Naive B cell (primary cell): ENCODE data around the gene SLFN13. TPM values are rescaled to one million over a fixed set of nuclear protein-coding genes. Genes with fewer than 3 reads are reported as not detected.

ENCODE experiments used
- ATAC-seq, 2 donors: fragments of 150-1000 bp; cut with Tn5 transposase; 2 replicates each; pipeline ENCODE4 v1.10.0; 2021; ENCODE audit warnings: low read depth in 2 of 2, mild to moderate bottlenecking in 2 of 2, moderate library complexity in 2 of 2
- DNase-seq: peaks from one replicate; pipeline ENCODE4 v3.0.0; 2022
- H3K27ac Mint-ChIP-seq, 6 donors: one replicate each; pipeline ENCODE4 v1.8.0; 2020 to 2022; ENCODE audit warnings: mild to moderate bottlenecking in 6 of 6, mixed read lengths in 6 of 6, moderate library complexity in 5 of 6, inconsistent platforms in 2 of 6
- H3K27me3 Mint-ChIP-seq, 3 donors: one replicate each; pipeline ENCODE4 v1.8.0; 2021 to 2022; ENCODE audit warnings: mixed read lengths in 3 of 3, mild to moderate bottlenecking in 1 of 3
- H3K36me3 Mint-ChIP-seq, 2 donors: one replicate each; pipeline ENCODE4 v1.8.0; 2020 to 2022; ENCODE audit warnings: mixed read lengths in 2 of 2, inconsistent platforms in 1 of 2, mild to moderate bottlenecking in 1 of 2
- H3K4me1 Mint-ChIP-seq, 3 donors: one replicate each; pipeline ENCODE4 v1.8.0; 2020 to 2022; ENCODE audit warnings: mixed read lengths in 3 of 3, inconsistent platforms in 1 of 3, mild to moderate bottlenecking in 1 of 3, moderate library complexity in 1 of 3
- H3K4me3 Mint-ChIP-seq, 8 donors: one replicate each; pipeline ENCODE4 v1.8.0; 2020 to 2022; ENCODE audit warnings: mild to moderate bottlenecking in 8 of 8, mixed read lengths in 8 of 8, moderate library complexity in 8 of 8, inconsistent platforms in 2 of 8
- H3K9me3 Mint-ChIP-seq, 7 donors: one replicate each; pipeline ENCODE4 v1.8.0; 2020 to 2022; ENCODE audit warnings: mixed read lengths in 7 of 7, mild to moderate bottlenecking in 5 of 7, inconsistent platforms in 2 of 7, moderate library complexity in 1 of 7
- polyA plus RNA-seq, 6 donors: library from polyadenylated mRNA; unstranded; fragments of 300-500 nt; fragmentation: Illumina TruSeq; gene quantifications; one replicate each; pipeline ENCODE4 v1.2.3, GENCODE V29; 2021; ENCODE audit warnings: low read depth in 6 of 6

The SLFN13 gene
- 1 to 10 TPM in 5 of 6 donors, under 1 TPM in 1; 0.54 to 5.6 (median 4.1) TPM for polyA plus RNA-seq

- Mint-ChIP-seq H3K9me3 (no peaks in the 10 kb centered on the region), H3K36me3 (no peaks in the 10 kb centered on the region), H3K27ac (peak within 1 kb of the TSS; percentile 92 to 99 (median 97)), H3K27me3 (no peaks in the 10 kb centered on the region), H3K4me1 (peaks cover 12 to 24% (median 21%) of the 10 kb centered on the region in 3 donors), H3K4me3 (peak within 1 kb of the TSS; percentile 90 to 96 (median 94))
- DNase-seq: peak; percentile 85
- ATAC-seq: peak; percentile 88 to 89
Observed at GRCh38 chr17:35448214-35448898, at the start of gene SLFN13. Gene SLFN13 (minus strand): TSS chr17:35448766. CDS start chr17:35445680, 3,086 bp downstream.

DNA sequence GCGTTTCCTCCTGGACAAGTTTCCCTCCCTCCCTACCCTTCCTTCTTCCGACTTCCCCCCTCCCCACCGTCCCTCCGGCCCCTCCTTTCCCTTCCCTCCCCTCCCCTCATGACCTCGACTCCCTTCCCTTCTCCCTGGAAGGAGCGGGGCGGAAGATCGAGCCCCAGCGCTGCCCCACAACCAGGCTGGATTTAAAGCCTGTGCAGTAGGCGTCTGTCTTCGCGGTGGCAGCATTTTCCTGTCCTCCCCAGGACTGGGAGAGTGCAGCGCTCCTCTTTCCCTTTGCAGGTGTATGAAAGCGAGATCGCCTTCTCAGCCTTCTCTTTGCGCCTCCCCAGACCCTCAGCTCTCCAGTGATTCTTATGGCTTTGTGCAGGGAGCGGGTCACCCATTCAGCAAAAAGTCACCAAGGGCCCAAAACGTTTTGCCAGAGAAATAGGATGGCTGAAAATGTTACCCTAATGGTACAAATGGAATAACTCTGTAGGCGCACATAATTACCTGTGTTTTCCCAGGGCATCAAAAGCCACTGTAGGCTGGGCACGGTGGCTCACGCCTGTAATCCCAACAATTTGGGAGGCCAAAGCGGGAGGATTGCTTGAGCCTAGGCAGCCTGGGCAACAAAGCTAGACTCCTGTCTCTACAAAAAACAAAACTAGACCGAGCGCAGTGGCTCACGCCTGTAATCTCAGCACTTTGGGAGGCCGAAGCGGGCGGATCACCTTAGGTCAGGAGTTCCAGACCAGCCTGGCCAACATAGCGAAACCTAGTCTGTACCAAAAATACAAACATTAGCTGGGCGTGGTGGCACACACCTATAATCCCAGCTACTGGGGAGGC lies 48.1 kb upstream of the SLFN13 start:
- DNase-seq: no peak

GRCh38 chr17:35493040-35493439 lies 44.5 kb upstream of the SLFN13 start:
- H3K27me3 Mint-ChIP-seq: peaks cover 82 to 98% (median 95%) of the 10 kb centered on the region in 3 donors
- peaks cover 0 to 40% (median 21%) of the 10 kb centered on the region in 7 donors for H3K9me3 Mint-ChIP-seq
- H3K4me1 Mint-ChIP-seq: peaks cover 26 to 44% (median 27%) of the 10 kb centered on the region in 3 donors
- DNase-seq (no peak), ATAC-seq (no peak)
- no peak overlapping the region for H3K27ac Mint-ChIP-seq
- peaks cover 4 to 8% of the 10 kb centered on the region in 2 donors for H3K36me3 Mint-ChIP-seq
- peak overlapping the region in 1 of 8 donors; percentile 14 for H3K4me3 Mint-ChIP-seq

More for the DNA sequence above, 48.1 kb upstream of the SLFN13 start:
- Mint-ChIP-seq H3K27me3 (peaks cover 75 to 93% (median 92%) of the 10 kb centered on the region in 3 donors), H3K4me3 (peak overlapping the region in 6 of 8 donors; percentile 32 to 87 (median 61)), H3K36me3 (peaks cover 6 to 11% of the 10 kb centered on the region in 2 donors), H3K9me3 (peaks cover 2 to 23% (median 14%) of the 10 kb centered on the region in 7 donors), H3K27ac (peak overlapping the region in 4 of 6 donors; percentile 66 to 83 (median 81)), H3K4me1 (peaks cover 10 to 24% (median 19%) of the 10 kb centered on the region in 3 donors)
- ATAC-seq: no peak

DNA sequence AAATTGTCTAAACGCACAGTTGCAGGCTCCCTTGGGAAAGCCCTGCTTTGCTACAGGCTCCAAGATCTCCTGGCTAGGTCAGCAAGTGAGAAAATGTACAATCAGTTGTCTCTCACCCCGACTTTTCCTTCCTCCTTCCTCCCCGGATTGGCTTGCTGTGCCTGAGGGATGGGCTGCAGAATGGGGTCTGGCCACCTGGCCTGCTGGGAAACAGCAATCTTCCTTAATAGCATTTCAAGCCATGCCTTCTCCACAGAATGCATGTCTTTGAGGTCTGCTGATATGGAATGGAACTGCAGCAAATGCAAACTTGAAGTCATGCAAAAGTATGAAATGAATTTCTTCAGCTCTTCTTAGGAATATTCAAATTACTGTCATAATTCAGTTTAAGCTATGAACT lies 42.9 kb upstream of the SLFN13 start:
- Mint-ChIP-seq H3K27me3 (peaks cover 81 to 92% (median 89%) of the 10 kb centered on the region in 3 donors), H3K27ac (peak overlapping the region in 1 of 6 donors; percentile 3), H3K9me3 (peaks cover 0 to 43% (median 21%) of the 10 kb centered on the region in 7 donors), H3K36me3 (peaks cover 4 to 8% of the 10 kb centered on the region in 2 donors), H3K4me3 (peak overlapping the region in 1 of 8 donors; percentile 13), H3K4me1 (peaks cover 33 to 47% (median 36%) of the 10 kb centered on the region in 3 donors)
- DNase-seq (no peak), ATAC-seq (no peak)

DNA sequence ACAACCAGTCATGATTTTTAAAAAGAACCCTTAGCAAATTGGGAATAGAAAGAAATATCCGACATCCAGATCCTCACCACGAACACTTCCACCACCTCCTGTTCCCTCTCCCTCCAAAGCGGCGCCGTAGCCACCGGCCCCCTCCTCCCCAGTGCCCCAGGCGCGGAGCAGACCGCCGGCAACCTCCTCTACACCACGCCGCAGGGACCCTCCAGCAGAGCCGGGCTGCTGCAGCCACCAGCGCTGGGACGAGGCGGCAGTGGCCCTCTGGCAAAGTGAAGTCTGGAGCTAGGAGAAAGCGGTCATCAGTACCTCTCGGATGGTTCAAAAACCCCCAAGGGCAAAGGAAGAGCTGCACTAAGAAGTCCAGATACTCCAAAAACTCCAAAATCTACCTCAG lies 41.4 kb upstream of the SLFN13 start:
- DNase-seq: no peak
- Mint-ChIP-seq H3K27ac (peak overlapping the region in 5 of 6 donors; percentile 2 to 91 (median 81)), H3K4me1 (peaks cover 29 to 37% (median 35%) of the 10 kb centered on the region in 3 donors), H3K27me3 (peaks cover 84 to 90% (median 85%) of the 10 kb centered on the region in 3 donors), H3K36me3 (peaks cover 4 to 8% of the 10 kb centered on the region in 2 donors), H3K4me3 (peak overlapping the region in 3 of 8 donors; percentile 46 to 96 (median 94)), H3K9me3 (peaks cover 0 to 40% (median 21%) of the 10 kb centered on the region in 7 donors)
- no peak for ATAC-seq

DNA sequence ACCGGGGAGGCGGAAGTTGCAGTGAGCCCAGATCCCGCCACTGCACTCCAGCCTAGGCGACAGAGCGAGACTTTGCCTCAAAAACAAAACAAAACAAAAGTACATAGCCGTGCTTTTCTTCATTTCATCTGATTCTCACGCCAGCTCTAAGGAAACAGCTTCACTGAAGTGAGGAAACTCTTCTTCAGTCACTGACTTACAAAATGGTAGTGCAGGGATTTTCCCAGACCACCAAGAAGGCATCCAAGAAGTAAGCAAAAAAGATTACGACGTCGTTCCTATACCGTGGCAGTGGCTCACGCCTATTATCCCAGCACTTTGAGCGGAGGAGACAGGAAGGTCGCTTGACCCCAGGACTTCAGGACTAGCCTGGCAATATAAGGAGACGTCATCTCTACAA lies 40.4 kb upstream of the SLFN13 start:
- Mint-ChIP-seq H3K9me3 (peaks cover 0 to 35% (median 21%) of the 10 kb centered on the region in 7 donors), H3K4me3 (peak overlapping the region in 7 of 8 donors; percentile 14 to 96 (median 87)), H3K36me3 (peaks cover 4 to 8% of the 10 kb centered on the region in 2 donors), H3K27ac (peak overlapping the region in 4 of 6 donors; percentile 78 to 95 (median 86)), H3K27me3 (peaks cover 81 to 88% (median 81%) of the 10 kb centered on the region in 3 donors), H3K4me1 (peaks cover 29 to 37% (median 35%) of the 10 kb centered on the region in 3 donors)
- no peak for DNase-seq
- ATAC-seq: no peak

GRCh38 chr17:35486920-35487732 lies 38.6 kb upstream of the SLFN13 start:
- Mint-ChIP-seq H3K4me3 (peak overlapping the region; percentile 87 to 96 (median 95)), H3K27me3 (peaks cover 68 to 84% (median 74%) of the 10 kb centered on the region in 3 donors), H3K4me1 (peaks cover 29 to 35% (median 32%) of the 10 kb centered on the region in 3 donors), H3K9me3 (peaks cover 0 to 38% (median 17%) of the 10 kb centered on the region in 7 donors), H3K27ac (peak overlapping the region in 5 of 6 donors; percentile 18 to 95 (median 81)), H3K36me3 (peaks cover 8% of the 10 kb centered on the region in 2 donors)
- ATAC-seq (peak; percentile 54 to 64), DNase-seq (peak; percentile 43)

GRCh38 chr17:35479271-35479670 lies 30.7 kb upstream of the SLFN13 start:
- Mint-ChIP-seq H3K4me3 (no peak overlapping the region), H3K27me3 (peaks cover 31 to 71% (median 58%) of the 10 kb centered on the region in 3 donors), H3K36me3 (peaks cover 8 to 14% of the 10 kb centered on the region in 2 donors), H3K27ac (no peak overlapping the region), H3K4me1 (no peaks in the 10 kb centered on the region), H3K9me3 (peaks cover 0 to 8% (median 6%) of the 10 kb centered on the region in 7 donors)
- DNase-seq (no peak), ATAC-seq (no peak)

GRCh38 chr17:35477248-35477647 lies 28.7 kb upstream of the SLFN13 start:
- no peak overlapping the region for H3K27ac Mint-ChIP-seq

GRCh38 chr17:35476283-35476820 lies 27.8 kb upstream of the SLFN13 start:
- H3K27me3 Mint-ChIP-seq: peaks cover 23 to 68% (median 54%) of the 10 kb centered on the region in 3 donors
- H3K4me3 Mint-ChIP-seq: no peak overlapping the region
- H3K9me3 Mint-ChIP-seq: peaks cover 0 to 11% (median 9%) of the 10 kb centered on the region in 7 donors
- DNase-seq (no peak), ATAC-seq (no peak)
- H3K4me1 Mint-ChIP-seq: no peaks in the 10 kb centered on the region
- H3K27ac Mint-ChIP-seq: no peak overlapping the region
- H3K36me3 Mint-ChIP-seq: peaks cover 5 to 21% of the 10 kb centered on the region in 2 donors

More at GRCh38 chr17:35477248-35477647, 28.7 kb upstream of the SLFN13 start:
- DNase-seq: no peak
- Mint-ChIP-seq H3K4me3 (no peak overlapping the region), H3K4me1 (no peaks in the 10 kb centered on the region), H3K27me3 (peaks cover 23 to 66% (median 51%) of the 10 kb centered on the region in 3 donors), H3K36me3 (peaks cover 5 to 16% of the 10 kb centered on the region in 2 donors), H3K9me3 (peaks cover 0 to 11% (median 6%) of the 10 kb centered on the region in 7 donors)
- no peak for ATAC-seq

GRCh38 chr17:35468475-35468874 lies 19.9 kb upstream of the SLFN13 start:
- no peak overlapping the region for H3K27ac Mint-ChIP-seq
- H3K4me1 Mint-ChIP-seq: peaks cover 0 to 12% (median 6%) of the 10 kb centered on the region in 3 donors
- H3K4me3 Mint-ChIP-seq: no peak overlapping the region
- H3K27me3 Mint-ChIP-seq: peaks cover 0 to 22% (median 17%) of the 10 kb centered on the region in 3 donors
- H3K9me3 Mint-ChIP-seq: peaks cover 0 to 9% (median 6%) of the 10 kb centered on the region in 7 donors
- DNase-seq: no peak
- peaks cover 0 to 7% of the 10 kb centered on the region in 2 donors for H3K36me3 Mint-ChIP-seq
- no peak for ATAC-seq

DNA sequence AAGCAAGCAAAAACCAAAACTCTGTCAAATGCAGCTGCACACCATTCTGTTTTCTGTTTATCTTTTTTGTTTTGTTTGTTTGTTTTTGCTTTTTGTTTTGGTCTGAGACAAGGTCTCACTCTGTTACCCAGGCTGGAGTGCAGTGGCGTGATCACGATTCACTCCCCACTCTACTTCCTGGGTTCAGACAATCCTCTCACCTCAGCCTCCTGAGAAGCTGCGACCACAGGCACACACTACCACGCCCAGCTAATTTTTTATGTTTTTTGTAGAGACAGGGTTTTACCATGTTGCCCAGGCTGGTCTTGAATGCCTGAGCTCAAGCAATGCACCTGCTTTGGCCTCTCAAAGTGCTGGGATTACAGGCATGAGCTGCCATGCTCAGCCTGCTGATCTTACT lies 19.3 kb upstream of the SLFN13 start:
- ATAC-seq: no peak
- peaks cover 0 to 7% of the 10 kb centered on the region in 2 donors for H3K36me3 Mint-ChIP-seq
- H3K27ac Mint-ChIP-seq: peak overlapping the region in 2 of 6 donors; percentile 69 to 88
- no peak for DNase-seq
- H3K4me1 Mint-ChIP-seq: peaks cover 0 to 12% (median 6%) of the 10 kb centered on the region in 3 donors
- H3K4me3 Mint-ChIP-seq: peak overlapping the region in 1 of 8 donors; percentile 24
- H3K9me3 Mint-ChIP-seq: peaks cover 0 to 9% (median 4%) of the 10 kb centered on the region in 7 donors
- H3K27me3 Mint-ChIP-seq: peaks cover 0 to 20% (median 17%) of the 10 kb centered on the region in 3 donors
